ENCODE data around the gene MTHFD1.

Gene MTHFD1

GRCh38 chr14:64394423-64394822 lies 6.3 kb downstream of the MTHFD1 start:
- no peak for DNase-seq (ENCODE audit: extremely low read depth, low read depth)
- no peak for TF ChIP-seq CTCF (IDR thresholded peaks at IDR 0.05; ENCODE audit: low read depth, low read length, missing control alignments)
- no peak overlapping the region for H3K4me3 ChIP-seq (replicated peaks; ENCODE audit: low read depth, low read length)

- no peak for TF ChIP-seq CTCF (IDR thresholded peaks at IDR 0.05; ENCODE audit: low read depth, low read length, missing control alignments)
- no peak for DNase-seq (ENCODE audit: extremely low read depth, low read depth)
- no peak overlapping the region for H3K4me3 ChIP-seq (replicated peaks; ENCODE audit: low read depth, low read length)
Observed at GRCh38 chr14:64394977-64395633, 7.0 kb downstream of the MTHFD1 start.

- no peak for DNase-seq (ENCODE audit: extremely low read depth, low read depth)
- no peak for TF ChIP-seq CTCF (IDR thresholded peaks at IDR 0.05; ENCODE audit: low read depth, low read length, missing control alignments)
- H3K4me3 ChIP-seq (replicated peaks; ENCODE audit: low read depth, low read length), result no peak overlapping the region
Observed at GRCh38 chr14:64400829-64401459, 12.8 kb downstream of the MTHFD1 start.

DNA sequence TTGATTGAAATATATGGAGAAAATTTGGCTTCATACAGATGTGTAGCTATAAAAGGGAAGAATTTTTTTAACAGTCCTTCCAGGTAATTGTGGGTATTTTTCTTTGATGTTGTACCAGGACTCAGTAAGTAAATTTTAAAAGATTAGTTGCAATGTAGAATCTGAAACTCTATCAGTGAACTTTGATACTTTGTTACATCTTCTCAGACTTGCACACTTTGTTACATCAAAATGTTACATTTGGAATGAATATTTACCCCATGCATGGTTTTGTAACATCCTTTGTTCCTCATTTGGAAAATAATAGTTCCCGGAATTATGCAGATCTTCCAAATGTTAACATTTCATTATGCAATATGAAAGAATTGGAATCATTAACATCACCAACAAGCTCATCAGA lies 13.8 kb downstream of the MTHFD1 start:
- TF ChIP-seq CTCF (IDR thresholded peaks at IDR 0.05; ENCODE audit: low read depth, low read length, missing control alignments), result no peak
- no peak for DNase-seq (ENCODE audit: extremely low read depth, low read depth)
- H3K4me3 ChIP-seq (replicated peaks; ENCODE audit: low read depth, low read length), result no peak overlapping the region

GRCh38 chr14:64405295-64405694 lies 17.1 kb downstream of the MTHFD1 start:
- no peak overlapping the region for H3K4me3 ChIP-seq (replicated peaks; ENCODE audit: low read depth, low read length)
- TF ChIP-seq CTCF (IDR thresholded peaks at IDR 0.05; ENCODE audit: low read depth, low read length, missing control alignments), result no peak
- DNase-seq (ENCODE audit: extremely low read depth, low read depth), result no peak

DNA sequence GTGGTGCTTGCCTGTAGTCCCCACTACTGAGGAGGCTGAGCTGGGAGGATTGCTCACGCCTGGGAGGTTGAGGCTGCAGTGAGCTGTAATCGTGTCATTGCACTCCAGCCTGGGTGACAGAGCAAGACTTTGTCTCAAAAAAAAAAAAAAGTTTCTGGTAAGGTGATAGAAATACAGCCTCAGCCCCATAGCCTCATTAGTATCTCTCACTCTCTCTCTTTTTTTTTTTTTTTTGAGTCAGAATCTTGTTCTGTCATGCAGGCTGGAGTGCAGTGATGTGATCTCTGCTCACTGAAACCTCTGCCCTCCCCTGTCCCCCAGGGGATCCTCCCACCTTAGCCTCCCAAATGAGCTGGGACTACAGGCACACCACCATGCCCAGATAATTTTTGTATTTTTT lies 19.2 kb downstream of the MTHFD1 start:
- TF ChIP-seq CTCF (IDR thresholded peaks at IDR 0.05; ENCODE audit: low read depth, low read length, missing control alignments), result no peak
- no peak for DNase-seq (ENCODE audit: extremely low read depth, low read depth)
- no peak overlapping the region for H3K4me3 ChIP-seq (replicated peaks; ENCODE audit: low read depth, low read length)

Measured in HFF-Myc (cell line).